Bronchial epithelial cell (primary cell): ENCODE results near the gene FRMPD1. TPM values are rescaled to one million over a fixed set of nuclear protein-coding genes. Genes with fewer than 3 reads are reported as not detected.

Experiments
- DNase-seq: peaks from one replicate; pipeline ENCODE4 v3.0.0-alpha.2; 2010; ENCODE audit warnings: low read depth
- FAIRE-seq: peaks from 2 replicates; lab custom pipeline; 2011; peaks lifted over from hg19 to GRCh38; lab: Jason Lieb, UNC
- H3K27me3 ChIP-seq: 2 replicates; pipeline ENCODE4 v1.5.1; 2011; ENCODE audit warnings: low read length; ENCODE audit not compliant: control insufficient read depth, insufficient read depth
- H3K36me3 ChIP-seq: 2 replicates; pipeline ENCODE4 v1.5.1; 2011; ENCODE audit warnings: low read length; ENCODE audit not compliant: control insufficient read depth, insufficient read depth
- H3K4me3 ChIP-seq: 2 replicates; pipeline ENCODE4 v1.5.1; 2011; ENCODE audit warnings: mild to moderate bottlenecking, low read depth, low read length, control low read depth
- CTCF ChIP-seq: IDR thresholded peaks from 2 replicates; pipeline ENCODE4 v1.5.1; 2011; ENCODE audit warnings: mild to moderate bottlenecking, moderate library complexity, low read length, control low read depth, inconsistent platforms; ENCODE audit not compliant: insufficient read depth, severe bottlenecking
- total RNA-seq: library from RNA; depleted of rRNA; stranded (reverse); fragments of >200 nt; gene quantifications from 2 replicates; pipeline ENCODE4 v1.2.1, GENCODE V29; 2014

Gene FRMPD1
- total RNA-seq, 1 donor from 2014 or later, result not detected

GRCh38 chr9:37656936-37657335 lies 6.2 kb downstream of the FRMPD1 start:
- FAIRE-seq (no peak), DNase-seq (no peak)
- Histone ChIP-seq H3K36me3 (no peaks in the 10 kb centered on the region), H3K4me3 (no peak overlapping the region), H3K27me3 (peaks cover 15% of the 10 kb centered on the region)
- no peak for TF ChIP-seq CTCF

- FAIRE-seq (no peak), DNase-seq (no peak)
- no peak for TF ChIP-seq CTCF
- no peaks in the 10 kb centered on the region for H3K36me3 ChIP-seq
- no peak overlapping the region for H3K4me3 ChIP-seq
- H3K27me3 ChIP-seq, result peaks cover 4% of the 10 kb centered on the region
Measured at GRCh38 chr9:37660691-37661090, 9.9 kb downstream of the FRMPD1 start.

GRCh38 chr9:37663926-37664325 lies 13.2 kb downstream of the FRMPD1 start:
- DNase-seq (no peak), FAIRE-seq (no peak)
- no peak overlapping the region for H3K4me3 ChIP-seq
- no peaks in the 10 kb centered on the region for H3K27me3 ChIP-seq
- TF ChIP-seq CTCF, result no peak
- H3K36me3 ChIP-seq, result no peaks in the 10 kb centered on the region

DNA sequence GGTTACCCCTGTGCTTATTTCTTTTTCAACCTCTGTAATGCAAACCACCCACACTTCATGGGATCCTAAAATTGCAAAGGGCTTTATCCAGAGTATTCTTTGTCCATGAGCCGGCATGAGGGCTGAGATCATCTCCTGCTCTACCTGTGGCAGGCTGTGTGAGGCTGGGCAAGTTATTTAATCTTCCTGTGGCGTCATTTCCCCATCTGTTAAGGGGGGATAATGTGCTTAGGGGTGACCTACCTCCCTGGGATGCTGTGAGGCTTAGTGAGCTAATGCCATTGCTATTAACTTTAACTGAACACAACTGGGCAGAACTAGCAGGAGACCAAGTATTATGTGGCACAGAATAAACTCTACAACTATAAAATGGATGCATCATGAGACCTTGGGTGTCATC lies 17.0 kb downstream of the FRMPD1 start:
- FAIRE-seq (no peak), DNase-seq (peak; percentile 17)
- Histone ChIP-seq H3K27me3 (peaks cover 8% of the 10 kb centered on the region), H3K36me3 (no peaks in the 10 kb centered on the region), H3K4me3 (no peak overlapping the region)
- TF ChIP-seq CTCF, result no peak

- no peak for DNase-seq
- peak; percentile 4 for TF ChIP-seq CTCF
- no peak for FAIRE-seq
- Histone ChIP-seq H3K36me3 (no peaks in the 10 kb centered on the region), H3K27me3 (peaks cover 8% of the 10 kb centered on the region), H3K4me3 (no peak overlapping the region)
Measured at GRCh38 chr9:37668116-37668601, 17.4 kb downstream of the FRMPD1 start.

DNA sequence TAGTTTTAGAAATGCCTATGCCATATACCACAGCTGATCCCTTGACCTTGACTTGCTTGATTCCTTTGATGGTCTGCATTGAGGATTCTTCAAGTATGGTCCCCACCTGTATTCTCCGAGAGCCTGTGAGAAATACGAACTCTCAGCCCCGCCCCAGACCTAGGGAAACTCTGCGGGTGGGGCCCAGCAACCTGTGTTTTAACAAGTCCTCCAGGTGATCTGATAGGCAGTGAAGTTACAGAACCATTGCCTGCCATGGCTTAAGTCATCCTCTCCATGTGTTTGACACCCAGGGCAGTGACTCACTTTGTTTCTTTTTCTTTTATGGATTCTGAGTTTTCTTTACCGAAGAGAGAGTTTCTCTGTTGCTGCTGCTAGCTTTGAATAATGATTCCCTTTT lies 18.5 kb downstream of the FRMPD1 start:
- TF ChIP-seq CTCF, result no peak
- DNase-seq, result peak; percentile 60
- H3K4me3 ChIP-seq, result no peak overlapping the region
- peaks cover 9% of the 10 kb centered on the region for H3K27me3 ChIP-seq
- no peak for FAIRE-seq
- no peaks in the 10 kb centered on the region for H3K36me3 ChIP-seq
